SK-N-SH (cell line): ENCODE results near the gene ADCY7. TPM values are rescaled to one million over a fixed set of nuclear protein-coding genes. Genes with fewer than 3 reads are reported as not detected.
A peak's percentile ranks its signal among the peaks of the same experiment; 100 is the strongest.

ENCODE experiments used
- CTCF ChIA-PET: fragments of 300-600, 350-600 bp; formaldehyde crosslinking; extraction: SDS; loops from one replicate; lab custom pipeline; 2021; lab: Yijun Ruan, JAX
- POLR2A ChIA-PET: fragments of 350-600 bp; sonication (Branson Sonifier 250); formaldehyde crosslinking; extraction: SDS; loops from one replicate; lab custom pipeline; 2020; ENCODE audit warnings: antibody characterized with exemption, inconsistent platforms; lab: Yijun Ruan, JAX
- DNase-seq: peaks from one replicate; pipeline ENCODE4 v3.0.0; 2012
- H2AFZ ChIP-seq: fragments of 200-600 bp; sonication (generic); 2 replicates; pipeline ENCODE4 v1.8.1; 2016; ENCODE audit warnings: antibody characterized with exemption, mild to moderate bottlenecking, low read depth
- H3F3A ChIP-seq: fragments of 200-600 bp; sonication (generic); replicated peaks from 2 replicates; pipeline ENCODE3; 2016; ENCODE audit warnings: antibody characterized with exemption, mild to moderate bottlenecking; ENCODE audit not compliant: insufficient read depth
- H3K27ac ChIP-seq, 2 experiments: fragments of 200-500 bp in 1 of 2; fragments of 200-600 bp in 1 of 2; sonication (Bioruptor generic) in 1 of 2; sonication (generic), shearing (Covaris generic) in 1 of 2; 2 replicates each; pipeline versions ENCODE4 v1.5.1 to v1.6.1; 2014 to 2016; ENCODE audit warnings: low read depth in 2 of 2, inconsistent platforms in 1 of 2, low read length in 1 of 2, mild to moderate bottlenecking in 1 of 2, mixed read lengths in 1 of 2
- H3K27me3 ChIP-seq: fragments of 200-600 bp; sonication (generic), shearing (Covaris generic); 2 replicates; pipeline ENCODE4 v1.6.1; 2016; ENCODE audit warnings: mixed run types; ENCODE audit not compliant: insufficient read depth
- H3K36me3 ChIP-seq, 2 experiments: fragments of 200-500 bp in 1 of 2; fragments of 200-600 bp in 1 of 2; sonication (Bioruptor generic) in 1 of 2; sonication (generic) in 1 of 2; replicated peaks in 1 of 2; 2 replicates each; pipeline versions ENCODE3 to v1.5.1; 2014 to 2016; ENCODE audit warnings: low read length in 1 of 2, mild to moderate bottlenecking in 1 of 2; ENCODE audit not compliant: insufficient read depth in 2 of 2, control insufficient read depth in 1 of 2
- H3K4me1 ChIP-seq, 2 experiments: fragments of 200-500 bp in 1 of 2; fragments of 200-600 bp in 1 of 2; sonication (Bioruptor generic) in 1 of 2; sonication (generic), shearing (Covaris generic) in 1 of 2; 2 replicates each; pipeline versions ENCODE4 v1.5.1 to v1.6.1; 2014 to 2016; ENCODE audit warnings: low read depth in 1 of 2, low read length in 1 of 2, mixed run types in 1 of 2; ENCODE audit not compliant: insufficient read depth in 2 of 2, control insufficient read depth in 1 of 2
- H3K4me2 ChIP-seq: fragments of 200-600 bp; sonication (generic), shearing (Covaris generic); 2 replicates; pipeline ENCODE4 v1.6.1; 2017; ENCODE audit warnings: mixed run types
- H3K4me3 ChIP-seq, 2 experiments: fragments of 200-500 bp in 1 of 2; fragments of 200-600 bp in 1 of 2; sonication (Bioruptor generic) in 1 of 2; sonication (generic), shearing (Covaris generic) in 1 of 2; 2 replicates each; pipeline versions ENCODE4 v1.5.1 to v1.8.1; 2014 to 2016; ENCODE audit warnings: low read depth in 2 of 2, inconsistent platforms in 1 of 2, low read length in 1 of 2, mild to moderate bottlenecking in 1 of 2, mixed read lengths in 1 of 2, moderate library complexity in 1 of 2
- H3K79me2 ChIP-seq: fragments of 200-600 bp; sonication (generic); 2 replicates; pipeline ENCODE4 v1.8.1; 2017; ENCODE audit warnings: mild to moderate bottlenecking; ENCODE audit not compliant: insufficient read depth
- H3K9ac ChIP-seq: fragments of 200-600 bp; sonication (generic); 2 replicates; pipeline ENCODE4 v1.6.1; 2017; ENCODE audit warnings: mixed run types
- H3K9me2 ChIP-seq: fragments of 200-600 bp; sonication (generic); 2 replicates; pipeline ENCODE4 v1.6.1; 2017; ENCODE audit warnings: mixed run types
- H3K9me3 ChIP-seq: fragments of 200-600 bp; sonication (generic); 2 replicates; pipeline ENCODE4 v1.6.1; 2017; ENCODE audit warnings: mixed run types, mild to moderate bottlenecking, moderate library complexity
- H4K20me1 ChIP-seq: fragments of 200-600 bp; sonication (generic); 2 replicates; pipeline ENCODE4 v1.6.1; 2017; ENCODE audit warnings: mild to moderate bottlenecking, mixed run types; ENCODE audit not compliant: insufficient read depth
- CTCF ChIP-seq: fragments of 200-600 bp; sonication (generic); IDR thresholded peaks from 2 replicates; pipeline ENCODE4 v1.6.1; 2017; ENCODE audit warnings: antibody characterized with exemption, mild to moderate bottlenecking, moderate library complexity
- EP300 ChIP-seq, 2 experiments: IDR thresholded peaks; 2 replicates each; pipeline versions ENCODE4 v1.4.0 to v1.6.1; 2012; ENCODE audit warnings: borderline replicate concordance in 1 of 2, low read depth in 1 of 2, low read length in 1 of 2
- EZH2phosphoT487 ChIP-seq: fragments of 200-600 bp; sonication (generic); IDR thresholded peaks from 2 replicates; pipeline ENCODE4 v1.6.1; 2017; ENCODE audit warnings: low read depth, mixed run types, mild to moderate bottlenecking, antibody characterized with exemption, moderate library complexity, borderline replicate concordance
- GABPA ChIP-seq: IDR thresholded peaks from 2 replicates; pipeline ENCODE4 v1.4.0; 2012; ENCODE audit warnings: low read depth, mild to moderate bottlenecking
- GATA2 ChIP-seq: sonication (generic); formaldehyde crosslinking; IDR thresholded peaks from 2 replicates; pipeline ENCODE4 v1.5.0; 2020; ENCODE audit warnings: mild to moderate bottlenecking, missing genetic modification reagents
- JUND ChIP-seq: IDR thresholded peaks from 2 replicates; pipeline ENCODE4 v1.4.0; 2012
- MXI1 ChIP-seq: IDR thresholded peaks from 2 replicates; pipeline ENCODE4 v1.6.1; 2012; ENCODE audit warnings: mild to moderate bottlenecking, low read depth, low read length, improper control_type of control experiment
- NFIC ChIP-seq: IDR thresholded peaks from 2 replicates; pipeline ENCODE4 v1.4.0; 2012; ENCODE audit warnings: borderline replicate concordance
- POLR2AphosphoS5 ChIP-seq: IDR thresholded peaks from 2 replicates; pipeline ENCODE4 v1.6.1; 2012; ENCODE audit warnings: low read depth, low read length
- RAD21 ChIP-seq: IDR thresholded peaks from 2 replicates; pipeline ENCODE4 v1.6.1; 2012; ENCODE audit warnings: mild to moderate bottlenecking, low read length
- RCOR1 ChIP-seq: fragments of 150-350 bp; IDR thresholded peaks from 2 replicates; pipeline ENCODE4 v1.6.1; 2017; ENCODE audit warnings: antibody characterized with exemption, low read length
- TCF12 ChIP-seq: IDR thresholded peaks from 2 replicates; pipeline ENCODE4 v1.4.0; 2012
- TEAD4 ChIP-seq: IDR thresholded peaks from 2 replicates; pipeline ENCODE4 v1.4.0; 2012; ENCODE audit warnings: mild to moderate bottlenecking, borderline replicate concordance; ENCODE audit not compliant: insufficient read depth
- YY1 ChIP-seq: IDR thresholded peaks from 2 replicates; pipeline ENCODE4 v1.4.0; 2012; ENCODE audit warnings: low read depth, mild to moderate bottlenecking
- WGBS: methylation state at CpG from one replicate; pipeline ENCODE4 v1.1.6; 2017; ENCODE audit warnings: low lambda C conversion rate; 5-methylcytosine and 5-hydroxymethylcytosine counted together
- polyA plus RNA-seq, 3 experiments: library from polyadenylated mRNA; depleted of rRNA; stranded (reverse); fragments of >200 nt; gene quantifications; 2 replicates each; pipeline ENCODE4 v1.2.3, GENCODE V29; 2012
- TF ChIP-seq, protein P1 (sequence below): IDR thresholded peaks from 2 replicates; pipeline ENCODE4 v1.4.0; 2012; ENCODE audit warnings: low read depth
- TF ChIP-seq, protein P2 (sequence below): fragments of 150-350 bp; IDR thresholded peaks from 2 replicates; pipeline ENCODE4 v1.6.1; 2016; ENCODE audit warnings: mild to moderate bottlenecking, low read depth, low read length

Gene ADCY7
- polyA plus RNA-seq, 1 of the 3 experiments (the other 2 are of a cell fraction) = 14.3 TPM

- H3K4me2 ChIP-seq = no peak overlapping the region
- peaks cover 3% of the 10 kb centered on the region for H3F3A ChIP-seq
- no peaks in the 10 kb centered on the region for H3K27me3 ChIP-seq
- no peak overlapping the region for H3K4me3 ChIP-seq
- no peaks in the 10 kb centered on the region for H3K9me3 ChIP-seq
- H3K79me2 ChIP-seq = no peaks in the 10 kb centered on the region
- H3K27ac ChIP-seq = peak overlapping the region in 1 of 2 experiments; percentile 23; a peak in 1 of 4 replicates
- ChIA-PET CTCF (interaction anchor here (1.0 to 2.5 kb wide), 8 partner anchors 9 to 96 kb away, joined by 3 to 7 read pairs (median 4); no protein-coding TSS in a partner anchor), POLR2A (no interaction called here)
- H3K9me2 ChIP-seq = no peaks in the 10 kb centered on the region
- H2AFZ ChIP-seq = no peak overlapping the region
- peaks cover 7 to 9% of the 10 kb centered on the region in 2 experiments; a peak in 2 of 4 replicates for H3K4me1 ChIP-seq
- TF ChIP-seq JUND = no peak
- TF ChIP-seq GATA2 = no peak
- no peak for TF ChIP-seq RCOR1
- no peak for TF ChIP-seq TCF12
- TF ChIP-seq GABPA = no peak
- TF ChIP-seq POLR2AphosphoS5 = no peak
- no peak for TF ChIP-seq NFIC
- TF ChIP-seq YY1 = no peak
- no peak for TF ChIP-seq CTCF
- no peak for TF ChIP-seq MXI1
- TF ChIP-seq EZH2phosphoT487 = no peak
- no peak for TF ChIP-seq RAD21
- TF ChIP-seq, all 33 proteins: peak for 0
- 69% methylated on average over 18 of the region's 23 CpGs for WGBS
- H3K36me3 ChIP-seq = no peaks in the 10 kb centered on the region
- peak; percentile 53 for DNase-seq
- H3K9ac ChIP-seq = no peak overlapping the region
- H4K20me1 ChIP-seq = no peaks in the 10 kb centered on the region
Observed at GRCh38 chr16:50259334-50260205, 6.8 kb upstream of the ADCY7 start.

DNA sequence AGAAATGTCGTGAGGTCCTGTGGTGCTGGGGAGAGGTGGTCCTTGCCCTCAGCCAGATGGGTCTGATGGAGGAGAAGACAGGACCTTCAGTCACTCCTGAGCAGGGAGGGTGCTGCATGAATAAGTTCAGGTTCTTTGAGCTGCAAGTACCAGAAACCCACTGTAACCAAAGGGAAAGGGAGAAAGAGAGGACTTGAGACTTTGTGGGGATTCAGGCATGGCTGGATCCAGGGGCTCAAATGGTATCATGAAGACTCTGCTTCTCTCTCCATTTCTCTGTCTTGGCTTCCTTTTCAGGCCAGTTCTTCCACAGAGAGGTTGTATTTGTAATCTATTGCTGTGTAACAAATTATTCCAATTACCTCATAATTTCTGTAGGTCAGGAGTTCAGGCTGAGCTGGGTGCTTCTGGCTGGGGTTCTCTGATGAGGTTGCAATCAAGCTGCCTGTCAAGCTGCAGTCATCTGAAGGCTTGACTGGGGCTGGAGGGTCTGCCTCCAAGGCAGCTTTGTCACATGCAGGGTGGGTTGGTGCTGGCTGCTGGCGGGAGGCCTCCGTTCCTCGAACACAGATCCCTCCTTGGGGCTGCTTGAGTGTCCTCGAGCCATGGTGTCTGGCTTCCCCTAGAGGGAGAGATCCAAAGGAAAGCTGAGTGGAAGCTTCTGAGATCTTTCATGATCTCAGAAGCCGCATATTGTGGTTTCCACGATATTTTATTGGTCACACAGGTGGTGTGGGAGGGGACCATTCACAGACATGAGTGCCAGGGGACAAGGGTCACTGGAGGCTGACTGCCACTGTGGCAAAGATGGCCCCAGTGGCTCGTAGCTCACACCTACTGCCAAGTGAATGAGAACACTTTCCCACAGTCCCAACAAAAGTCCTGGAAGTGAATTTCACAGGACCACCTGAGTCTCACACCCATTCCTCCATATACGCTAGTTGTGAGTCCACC is 5.9 kb upstream of the ADCY7 start:
- CTCF ChIA-PET = interaction anchor here (0.5 to 2.0 kb wide), 4 partner anchors 10 to 527 kb away, joined by 3 to 8 read pairs (median 4); no protein-coding TSS in a partner anchor
- TF ChIP-seq, protein P1, sequence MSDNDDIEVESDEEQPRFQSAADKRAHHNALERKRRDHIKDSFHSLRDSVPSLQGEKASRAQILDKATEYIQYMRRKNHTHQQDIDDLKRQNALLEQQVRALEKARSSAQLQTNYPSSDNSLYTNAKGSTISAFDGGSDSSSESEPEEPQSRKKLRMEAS = no peak
- TF ChIP-seq EP300 (IDR thresholded peaks at IDR 0.05; ENCODE audit: borderline replicate concordance in 1 of 2, low read depth in 1 of 2, low read length in 1 of 2) (no peak), JUND (no peak), TEAD4 (no peak), CTCF (no peak)
- TF ChIP-seq, protein P2, sequence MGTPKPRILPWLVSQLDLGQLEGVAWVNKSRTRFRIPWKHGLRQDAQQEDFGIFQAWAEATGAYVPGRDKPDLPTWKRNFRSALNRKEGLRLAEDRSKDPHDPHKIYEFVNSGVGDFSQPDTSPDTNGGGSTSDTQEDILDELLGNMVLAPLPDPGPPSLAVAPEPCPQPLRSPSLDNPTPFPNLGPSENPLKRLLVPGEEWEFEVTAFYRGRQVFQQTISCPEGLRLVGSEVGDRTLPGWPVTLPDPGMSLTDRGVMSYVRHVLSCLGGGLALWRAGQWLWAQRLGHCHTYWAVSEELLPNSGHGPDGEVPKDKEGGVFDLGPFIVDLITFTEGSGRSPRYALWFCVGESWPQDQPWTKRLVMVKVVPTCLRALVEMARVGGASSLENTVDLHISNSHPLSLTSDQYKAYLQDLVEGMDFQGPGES = no peak

More for the DNA sequence above, 5.9 kb upstream of the ADCY7 start:
- Histone ChIP-seq H3K27ac (no peak overlapping the region), H3K4me1 (peaks cover 7 to 13% of the 10 kb centered on the region in 2 experiments; a peak in 2 of 4 replicates), H3K9me3 (no peaks in the 10 kb centered on the region), H3K4me2 (no peak overlapping the region), H3K9ac (no peak overlapping the region), H3K4me3 (no peak overlapping the region), H2AFZ (no peak overlapping the region), H3K27me3 (no peaks in the 10 kb centered on the region), H3K9me2 (no peaks in the 10 kb centered on the region), H3F3A (peaks cover 3% of the 10 kb centered on the region), H3K36me3 (no peaks in the 10 kb centered on the region), H4K20me1 (no peaks in the 10 kb centered on the region), H3K79me2 (no peaks in the 10 kb centered on the region)
- WGBS = 91% methylated on average over 7 of the region's 9 CpGs
- DNase-seq = no peak
- POLR2A ChIA-PET = no interaction called here
